Thyroid gland (tissue), 4 donors: ENCODE results near the gene TTC9B. TPM values are rescaled to one million over a fixed set of nuclear protein-coding genes. Genes with fewer than 3 reads are reported as not detected.

ENCODE experiments used
- DNase-seq, 2 donors: peaks; one replicate each; pipeline ENCODE4 v3.0.0-alpha.2; 2019
- H3K27ac ChIP-seq, 3 donors: fragments of 200-600 bp; sonication (generic); 1 replicate in 2 of 3; 2 replicates in 1 of 3; pipeline ENCODE4 v1.5.1; 2016 to 2019; ENCODE audit warnings: mild to moderate bottlenecking in 1 of 3, moderate library complexity in 1 of 3
- H3K27me3 ChIP-seq: fragments of 200-600 bp; sonication (generic); one replicate; pipeline ENCODE4 v1.5.1; 2019
- H3K36me3 ChIP-seq, 2 donors: fragments of 200-600 bp; sonication (generic); one replicate each; pipeline ENCODE4 v1.5.1; 2016 to 2019
- H3K4me1 ChIP-seq, 2 donors: fragments of 200-600 bp; sonication (generic); one replicate each; pipeline ENCODE4 v1.5.1; 2017 to 2019
- H3K4me3 ChIP-seq, 3 donors: fragments of 200-600 bp; sonication (generic); replicated peaks in 1 of 3; 1 replicate in 2 of 3; 2 replicates in 1 of 3; pipeline ENCODE4 v1.5.1; 2016; ENCODE audit warnings: mild to moderate bottlenecking in 1 of 3
- H3K9me3 ChIP-seq: fragments of 200-600 bp; sonication (generic); one replicate; pipeline ENCODE4 v1.5.1; 2017
- POLR2A ChIP-seq, 2 donors: fragments of 450-650 bp; IDR thresholded peaks; one replicate each; pipeline ENCODE4 v1.6.1; 2017; ENCODE audit warnings: antibody characterized with exemption in 2 of 2, mild to moderate bottlenecking in 2 of 2, moderate library complexity in 1 of 2
- WGBS, 2 donors: methylation state at CpG; one replicate each; pipeline ENCODE4 v1.1.5; 2017; 5-methylcytosine and 5-hydroxymethylcytosine counted together
- intact Hi-C: fragments of 100-400 bp; cut with DNase I; formaldehyde crosslinking; loops from one replicate; pipeline ENCODE4 v1.15.1; 2023
- total RNA-seq, 4 donors: library from RNA; depleted of rRNA; stranded (reverse); fragments of >200 nt; gene quantifications; one replicate each; pipeline ENCODE4 v1.2.3, GENCODE V29; 2016
- TF ChIP-seq, protein P1 (sequence below), 6 experiments: fragments of 200-600 bp in 3 of 6; fragments of 450-650 bp in 3 of 6; sonication (generic) in 3 of 6; IDR thresholded peaks; one replicate each; pipeline ENCODE4 v1.5.1; 2016 to 2019; ENCODE audit warnings: antibody characterized with exemption in 6 of 6, mild to moderate bottlenecking in 2 of 6, inconsistent platforms in 1 of 6, moderate library complexity in 1 of 6

The TTC9B gene
- total RNA-seq, 4 donors from 2014 or later = not detected

DNA sequence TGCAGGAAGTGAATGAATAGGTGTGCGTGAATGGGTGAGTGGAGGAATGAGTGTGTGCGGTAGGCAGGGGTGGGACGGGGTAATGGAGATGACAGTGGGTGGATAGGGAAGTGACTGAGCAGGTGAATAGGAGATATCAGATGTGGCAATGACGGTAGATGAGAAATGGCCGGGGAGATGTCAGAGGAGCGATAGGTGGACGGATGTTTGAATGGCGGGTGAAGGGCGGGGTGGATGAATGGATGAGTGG, 1.5 kb downstream of the TTC9B start:
- Histone ChIP-seq H3K4me3 (no peak overlapping the region), H3K4me1 (peaks cover 0 to 22% of the 10 kb centered on the region in 2 donors), H3K27me3 (no peaks in the 10 kb centered on the region), H3K9me3 (no peaks in the 10 kb centered on the region), H3K27ac (no peak overlapping the region), H3K36me3 (no peaks in the 10 kb centered on the region)
- TF ChIP-seq POLR2A (IDR thresholded peaks at IDR 0.05) = no peak
- TF ChIP-seq, protein P1, sequence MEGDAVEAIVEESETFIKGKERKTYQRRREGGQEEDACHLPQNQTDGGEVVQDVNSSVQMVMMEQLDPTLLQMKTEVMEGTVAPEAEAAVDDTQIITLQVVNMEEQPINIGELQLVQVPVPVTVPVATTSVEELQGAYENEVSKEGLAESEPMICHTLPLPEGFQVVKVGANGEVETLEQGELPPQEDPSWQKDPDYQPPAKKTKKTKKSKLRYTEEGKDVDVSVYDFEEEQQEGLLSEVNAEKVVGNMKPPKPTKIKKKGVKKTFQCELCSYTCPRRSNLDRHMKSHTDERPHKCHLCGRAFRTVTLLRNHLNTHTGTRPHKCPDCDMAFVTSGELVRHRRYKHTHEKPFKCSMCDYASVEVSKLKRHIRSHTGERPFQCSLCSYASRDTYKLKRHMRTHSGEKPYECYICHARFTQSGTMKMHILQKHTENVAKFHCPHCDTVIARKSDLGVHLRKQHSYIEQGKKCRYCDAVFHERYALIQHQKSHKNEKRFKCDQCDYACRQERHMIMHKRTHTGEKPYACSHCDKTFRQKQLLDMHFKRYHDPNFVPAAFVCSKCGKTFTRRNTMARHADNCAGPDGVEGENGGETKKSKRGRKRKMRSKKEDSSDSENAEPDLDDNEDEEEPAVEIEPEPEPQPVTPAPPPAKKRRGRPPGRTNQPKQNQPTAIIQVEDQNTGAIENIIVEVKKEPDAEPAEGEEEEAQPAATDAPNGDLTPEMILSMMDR (IDR thresholded peaks at IDR 0.05) = no peak
- no peak for DNase-seq
- 12 to 19% methylated on average over 9 of the region's 9 CpGs for WGBS, 2 donors
- intact Hi-C loops = no loop called here

- intact Hi-C loops = no loop called here
- TF ChIP-seq, protein P1 (IDR thresholded peaks at IDR 0.05) = no peak
- TF ChIP-seq POLR2A (IDR thresholded peaks at IDR 0.05) = no peak
- Histone ChIP-seq H3K27ac (no peak overlapping the region), H3K4me1 (peaks cover 0 to 22% of the 10 kb centered on the region in 2 donors), H3K4me3 (no peak overlapping the region), H3K27me3 (no peaks in the 10 kb centered on the region), H3K36me3 (no peaks in the 10 kb centered on the region), H3K9me3 (no peaks in the 10 kb centered on the region)
- DNase-seq = no peak
- WGBS, 2 donors = 24 to 46% methylated on average over 19 to 23 of the region's 23 CpGs
Observed at GRCh38 chr19:40216013-40216776, 2.0 kb downstream of the TTC9B start.

DNA sequence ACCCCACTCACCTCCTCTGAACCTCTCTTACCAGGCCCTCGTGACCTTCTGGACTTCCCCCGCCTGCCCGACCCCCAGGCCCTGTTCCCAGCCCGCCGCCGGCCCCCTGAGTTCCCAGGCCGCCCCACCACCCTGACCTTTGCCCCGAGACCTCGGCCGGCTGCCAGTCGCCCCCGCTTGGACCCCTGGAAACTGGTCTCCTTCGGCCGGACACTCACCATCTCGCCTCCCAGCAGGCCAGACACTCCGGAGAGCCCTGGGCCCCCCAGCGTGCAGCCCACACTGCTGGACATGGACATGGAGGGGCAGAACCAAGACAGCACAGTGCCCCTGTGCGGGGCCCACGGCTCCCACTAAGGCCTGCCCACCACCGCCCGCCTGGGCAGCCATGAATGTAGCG, 3.2 kb downstream of the TTC9B start:
- 90 to 95% methylated on average over 20 to 22 of the region's 22 CpGs for WGBS, 2 donors
- DNase-seq = no peak
- H3K36me3 ChIP-seq = peaks cover 0 to 3% of the 10 kb centered on the region in 2 donors
- no peaks in the 10 kb centered on the region for H3K27me3 ChIP-seq
- no peaks in the 10 kb centered on the region for H3K9me3 ChIP-seq
- intact Hi-C loops = no loop called here
- TF ChIP-seq, protein P1 (IDR thresholded peaks at IDR 0.05) = no peak
- TF ChIP-seq POLR2A (IDR thresholded peaks at IDR 0.05) = no peak
- H3K4me3 ChIP-seq = no peak overlapping the region
- H3K27ac ChIP-seq = no peak overlapping the region
- H3K4me1 ChIP-seq = peaks cover 0 to 22% of the 10 kb centered on the region in 2 donors

DNA sequence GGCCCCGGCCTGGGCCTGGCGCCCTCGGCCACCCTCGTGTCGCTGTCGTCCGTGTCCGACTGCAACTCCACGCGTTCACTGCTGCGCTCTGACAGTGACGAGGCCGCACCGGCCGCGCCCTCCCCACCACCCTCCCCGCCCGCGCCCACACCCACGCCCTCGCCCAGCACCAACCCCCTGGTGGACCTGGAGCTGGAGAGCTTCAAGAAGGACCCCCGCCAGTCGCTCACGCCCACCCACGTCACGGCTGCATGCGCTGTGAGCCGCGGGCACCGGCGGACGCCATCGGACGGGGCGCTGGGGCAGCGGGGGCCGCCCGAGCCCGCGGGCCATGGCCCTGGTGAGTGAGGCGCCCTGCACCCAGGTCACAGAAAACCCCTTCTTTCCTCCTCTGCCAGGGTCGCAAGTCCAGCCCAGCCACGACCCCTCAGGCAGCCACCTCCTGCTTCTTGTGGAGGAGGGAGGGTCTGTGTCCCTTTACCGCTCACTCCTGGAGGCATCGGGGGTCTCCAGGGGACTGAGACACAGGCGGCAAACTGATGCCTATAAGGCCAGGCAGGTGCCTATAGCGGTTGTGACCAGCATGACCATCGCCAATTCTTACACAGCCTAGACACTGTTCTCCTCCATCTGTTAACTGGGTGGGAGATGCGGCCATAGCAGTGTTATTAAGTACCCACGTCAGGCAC, 4.2 kb downstream of the TTC9B start:
- intact Hi-C loops = no loop called here
- Histone ChIP-seq H3K9me3 (no peaks in the 10 kb centered on the region), H3K36me3 (peaks cover 0 to 6% of the 10 kb centered on the region in 2 donors), H3K4me1 (peaks cover 0 to 22% of the 10 kb centered on the region in 2 donors), H3K27ac (no peak overlapping the region), H3K27me3 (no peaks in the 10 kb centered on the region), H3K4me3 (no peak overlapping the region)
- TF ChIP-seq, protein P1 (IDR thresholded peaks at IDR 0.05) = no peak
- TF ChIP-seq POLR2A (IDR thresholded peaks at IDR 0.05) = no peak
- DNase-seq = no peak
- 94 to 96% methylated on average over 27 to 38 of the region's 50 CpGs for WGBS, 2 donors

DNA sequence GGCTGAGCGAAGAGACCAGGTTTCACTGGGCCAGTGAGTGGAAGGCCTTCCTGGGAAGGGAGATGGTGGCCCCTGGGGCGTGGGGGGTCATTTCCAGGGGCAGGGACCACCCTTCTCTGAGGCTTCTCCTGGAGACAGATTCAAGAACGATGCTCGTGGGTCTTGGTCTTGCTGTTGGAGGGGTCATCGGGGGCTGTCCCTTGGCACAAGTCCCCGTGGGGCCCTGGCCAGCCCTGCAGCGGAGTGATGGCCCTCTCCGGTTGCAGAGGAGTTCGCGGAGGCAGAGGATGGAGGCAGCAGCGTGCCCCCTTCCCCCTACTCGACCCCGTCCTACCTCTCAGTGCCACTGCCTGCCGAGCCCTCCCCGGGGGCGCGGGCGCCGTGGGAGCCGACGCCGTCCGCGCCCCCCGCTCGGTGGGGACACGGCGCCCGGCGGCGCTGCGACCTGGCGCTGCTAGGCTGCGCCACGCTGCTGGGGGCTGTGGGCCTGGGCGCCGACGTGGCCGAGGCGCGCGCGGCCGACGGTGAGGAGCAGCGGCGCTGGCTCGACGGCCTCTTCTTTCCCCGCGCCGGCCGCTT, 4.8 kb downstream of the TTC9B start:
- Histone ChIP-seq H3K4me3 (no peak overlapping the region), H3K36me3 (peaks cover 0 to 6% of the 10 kb centered on the region in 2 donors), H3K27ac (no peak overlapping the region), H3K4me1 (peaks cover 0 to 22% of the 10 kb centered on the region in 2 donors), H3K9me3 (no peaks in the 10 kb centered on the region), H3K27me3 (no peaks in the 10 kb centered on the region)
- intact Hi-C loops = no loop called here
- TF ChIP-seq, protein P1 (IDR thresholded peaks at IDR 0.05) = no peak
- TF ChIP-seq POLR2A (IDR thresholded peaks at IDR 0.05) = no peak
- DNase-seq = no peak
- 94% methylated on average over 35 to 42 of the region's 53 CpGs for WGBS, 2 donors
